ENCODE data around the gene MARCHF10. TPM values are rescaled to one million over a fixed set of nuclear protein-coding genes. Genes with fewer than 3 reads are reported as not detected.

The MARCHF10 gene
- total RNA-seq, 1 experiment from 2014 or later: not detected

GRCh38 chr17:62689441-62690167 is 118.5 kb downstream of the MARCHF10 start:
- intact Hi-C loops (cut with micrococcal nuclease): no loop called here
- Histone ChIP-seq H2AFZ (ENCODE audit: low read length) (no peak overlapping the region), H3K27me3 (ENCODE audit: low read length) (no peaks in the 10 kb centered on the region), H3F3A (ENCODE audit: low read length, unreplicated experiment) (no peaks in the 10 kb centered on the region), H3K27ac (ENCODE audit: low read length) (no peak overlapping the region), H3K4me1 (ENCODE audit: insufficient read depth, low read length) (peaks cover 9% of the 10 kb centered on the region), H3K9me3 (ENCODE audit: low read length) (no peaks in the 10 kb centered on the region), H3K36me3 (ENCODE audit: low read depth, low read length) (no peaks in the 10 kb centered on the region), H3K4me2 (ENCODE audit: low read length) (no peak overlapping the region), H4K20me1 (ENCODE audit: low read length) (no peaks in the 10 kb centered on the region), H3K9ac (ENCODE audit: low read length) (no peak overlapping the region), H3K4me3 (ENCODE audit: low read length) (no peak overlapping the region), H3K9me2 (replicated peaks; ENCODE audit: low read length) (no peaks in the 10 kb centered on the region), H3K79me2 (ENCODE audit: low read length) (no peaks in the 10 kb centered on the region)
- no peak for DNase-seq
- POLR2A ChIA-PET (ENCODE audit: unreplicated experiment): no interaction called here
- ATAC-seq: no peak
- no TSS peak for BruUV-seq (replicated peaks)
- CTCF ChIA-PET: no interaction called here
- no peak for TF ChIP-seq CTCF (conservative IDR thresholded peaks at IDR 0.05; ENCODE audit: low read depth, low read length)
- TF ChIP-seq EZH2 (IDR thresholded peaks at IDR 0.05; ENCODE audit: low read length, unreplicated experiment): no peak
- TF ChIP-seq EZH2phosphoT487 (IDR thresholded peaks at IDR 0.05; ENCODE audit: borderline replicate concordance, low read length): no peak

GRCh38 chr17:62688398-62689160 is 119.5 kb downstream of the MARCHF10 start:
- H2AFZ ChIP-seq (ENCODE audit: low read length): no peak overlapping the region
- no peaks in the 10 kb centered on the region for H3F3A ChIP-seq (ENCODE audit: low read length, unreplicated experiment)
- no peaks in the 10 kb centered on the region for H3K9me3 ChIP-seq (ENCODE audit: low read length)
- H3K9me2 ChIP-seq (replicated peaks; ENCODE audit: low read length): no peaks in the 10 kb centered on the region
- H3K9ac ChIP-seq (ENCODE audit: low read length): no peak overlapping the region
- H3K36me3 ChIP-seq (ENCODE audit: low read depth, low read length): no peaks in the 10 kb centered on the region
- intact Hi-C loops (cut with micrococcal nuclease): no loop called here
- no peak overlapping the region for H3K27ac ChIP-seq (ENCODE audit: low read length)
- no peaks in the 10 kb centered on the region for H3K4me1 ChIP-seq (ENCODE audit: insufficient read depth, low read length)
- no peaks in the 10 kb centered on the region for H3K27me3 ChIP-seq (ENCODE audit: low read length)
- ATAC-seq (no peak), DNase-seq (no peak)
- BruUV-seq (replicated peaks): no TSS peak
- CTCF ChIA-PET: no interaction called here
- H3K4me3 ChIP-seq (ENCODE audit: low read length): no peak overlapping the region
- H3K79me2 ChIP-seq (ENCODE audit: low read length): no peaks in the 10 kb centered on the region
- POLR2A ChIA-PET (ENCODE audit: unreplicated experiment): no interaction called here
- TF ChIP-seq CTCF (conservative IDR thresholded peaks at IDR 0.05; ENCODE audit: low read depth, low read length) (no peak), EZH2 (IDR thresholded peaks at IDR 0.05; ENCODE audit: low read length, unreplicated experiment) (no peak), EZH2phosphoT487 (IDR thresholded peaks at IDR 0.05; ENCODE audit: borderline replicate concordance, low read length) (no peak)
- no peaks in the 10 kb centered on the region for H4K20me1 ChIP-seq (ENCODE audit: low read length)
- no peak overlapping the region for H3K4me2 ChIP-seq (ENCODE audit: low read length)

GRCh38 chr17:62687997-62688396 is 120.1 kb downstream of the MARCHF10 start:
- ChIA-PET POLR2A (ENCODE audit: unreplicated experiment) (no interaction called here), CTCF (no interaction called here)
- no peaks in the 10 kb centered on the region for H3K79me2 ChIP-seq (ENCODE audit: low read length)
- no peak overlapping the region for H3K9ac ChIP-seq (ENCODE audit: low read length)
- intact Hi-C loops (cut with micrococcal nuclease): no loop called here
- no peaks in the 10 kb centered on the region for H3F3A ChIP-seq (ENCODE audit: low read length, unreplicated experiment)
- no peak overlapping the region for H3K4me2 ChIP-seq (ENCODE audit: low read length)
- H3K9me2 ChIP-seq (replicated peaks; ENCODE audit: low read length): no peaks in the 10 kb centered on the region
- ATAC-seq (no peak), DNase-seq (no peak)
- H3K36me3 ChIP-seq (ENCODE audit: low read depth, low read length): no peaks in the 10 kb centered on the region
- no peaks in the 10 kb centered on the region for H4K20me1 ChIP-seq (ENCODE audit: low read length)
- BruUV-seq (replicated peaks): no TSS peak
- H3K27ac ChIP-seq (ENCODE audit: low read length): no peak overlapping the region
- H3K9me3 ChIP-seq (ENCODE audit: low read length): no peaks in the 10 kb centered on the region
- no peaks in the 10 kb centered on the region for H3K27me3 ChIP-seq (ENCODE audit: low read length)
- TF ChIP-seq CTCF (conservative IDR thresholded peaks at IDR 0.05; ENCODE audit: low read depth, low read length) (no peak), EZH2phosphoT487 (IDR thresholded peaks at IDR 0.05; ENCODE audit: borderline replicate concordance, low read length) (no peak), EZH2 (IDR thresholded peaks at IDR 0.05; ENCODE audit: low read length, unreplicated experiment) (no peak)
- no peak overlapping the region for H3K4me3 ChIP-seq (ENCODE audit: low read length)
- H3K4me1 ChIP-seq (ENCODE audit: insufficient read depth, low read length): no peaks in the 10 kb centered on the region
- H2AFZ ChIP-seq (ENCODE audit: low read length): no peak overlapping the region

All from PC-3 (cell line).